ENCODE results near the gene POLR2E.

POLR2E gene

GRCh38 chr19:1125601-1126467, 30.7 kb upstream of the POLR2E start:
- no peaks in the 10 kb centered on the region for H3K9me3 ChIP-seq

DNA sequence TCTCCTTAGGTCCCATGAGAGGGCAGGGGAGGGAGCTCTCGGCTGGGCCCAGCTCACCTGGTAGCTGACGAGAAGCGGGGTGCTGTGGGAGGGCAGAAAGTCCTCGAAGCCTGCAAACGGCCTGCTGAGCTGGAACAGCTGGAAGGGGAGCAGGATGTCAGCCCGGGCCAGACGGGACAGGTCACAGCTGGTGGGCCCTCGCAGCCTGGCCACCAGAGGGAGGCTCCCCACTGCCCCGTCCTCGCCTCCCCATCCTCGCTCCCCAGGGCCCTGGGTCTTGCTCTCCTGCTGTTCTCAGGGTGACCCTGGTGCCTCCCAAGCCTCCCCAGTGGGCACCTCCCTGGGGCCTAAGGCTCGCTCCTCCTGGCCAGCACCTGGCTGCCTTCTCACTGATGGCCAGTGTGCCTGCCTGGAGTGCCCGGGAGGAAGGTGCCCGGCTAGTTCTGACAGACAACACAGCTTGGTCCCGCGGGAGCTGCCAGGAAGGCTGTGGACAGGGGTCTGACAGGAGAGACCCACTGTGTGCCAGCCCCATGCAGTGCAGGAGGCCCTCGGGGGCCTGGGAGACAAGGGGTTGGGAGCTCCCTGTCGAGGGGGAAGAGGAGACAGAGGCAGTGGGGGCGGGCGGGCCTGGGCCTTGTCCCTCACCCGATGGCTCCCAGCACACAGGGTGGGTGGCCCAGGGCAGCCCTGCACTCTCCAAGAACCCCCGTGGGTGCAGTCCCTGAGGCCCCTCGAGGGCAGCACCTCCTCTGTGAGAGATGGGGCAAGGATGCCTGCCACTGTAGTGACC, 28.9 kb upstream of the POLR2E start:
- Histone ChIP-seq H3K4me3 (ENCODE audit: low read depth in 1 of 2, low read length in 1 of 2) (no peak overlapping the region), H3K36me3 (peaks cover 98% of the 10 kb centered on the region), H3K27ac (peak overlapping the region; percentile 13), H3K4me1 (ENCODE audit: control insufficient read depth in 1 of 2, insufficient read depth in 1 of 2, low read depth in 1 of 2, low read length in 1 of 2) (peaks cover 0 to 10% of the 10 kb centered on the region in 2 experiments), H3K27me3 (no peaks in the 10 kb centered on the region), H3K9me3 (no peaks in the 10 kb centered on the region)
- TF ChIP-seq, protein P1, sequence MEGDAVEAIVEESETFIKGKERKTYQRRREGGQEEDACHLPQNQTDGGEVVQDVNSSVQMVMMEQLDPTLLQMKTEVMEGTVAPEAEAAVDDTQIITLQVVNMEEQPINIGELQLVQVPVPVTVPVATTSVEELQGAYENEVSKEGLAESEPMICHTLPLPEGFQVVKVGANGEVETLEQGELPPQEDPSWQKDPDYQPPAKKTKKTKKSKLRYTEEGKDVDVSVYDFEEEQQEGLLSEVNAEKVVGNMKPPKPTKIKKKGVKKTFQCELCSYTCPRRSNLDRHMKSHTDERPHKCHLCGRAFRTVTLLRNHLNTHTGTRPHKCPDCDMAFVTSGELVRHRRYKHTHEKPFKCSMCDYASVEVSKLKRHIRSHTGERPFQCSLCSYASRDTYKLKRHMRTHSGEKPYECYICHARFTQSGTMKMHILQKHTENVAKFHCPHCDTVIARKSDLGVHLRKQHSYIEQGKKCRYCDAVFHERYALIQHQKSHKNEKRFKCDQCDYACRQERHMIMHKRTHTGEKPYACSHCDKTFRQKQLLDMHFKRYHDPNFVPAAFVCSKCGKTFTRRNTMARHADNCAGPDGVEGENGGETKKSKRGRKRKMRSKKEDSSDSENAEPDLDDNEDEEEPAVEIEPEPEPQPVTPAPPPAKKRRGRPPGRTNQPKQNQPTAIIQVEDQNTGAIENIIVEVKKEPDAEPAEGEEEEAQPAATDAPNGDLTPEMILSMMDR (IDR thresholded peaks at IDR 0.05) = no peak

More at GRCh38 chr19:1125601-1126467, 30.7 kb upstream of the POLR2E start:
- Histone ChIP-seq H3K27ac (peak overlapping the region; percentile 49), H3K4me3 (ENCODE audit: low read depth in 1 of 2, low read length in 1 of 2) (no peak overlapping the region), H3K36me3 (peaks cover 97% of the 10 kb centered on the region), H3K4me1 (ENCODE audit: control insufficient read depth in 1 of 2, insufficient read depth in 1 of 2, low read depth in 1 of 2, low read length in 1 of 2) (peaks cover 14 to 27% of the 10 kb centered on the region in 2 experiments), H3K27me3 (no peaks in the 10 kb centered on the region)
- TF ChIP-seq, protein P1 (IDR thresholded peaks at IDR 0.05) = no peak

DNA sequence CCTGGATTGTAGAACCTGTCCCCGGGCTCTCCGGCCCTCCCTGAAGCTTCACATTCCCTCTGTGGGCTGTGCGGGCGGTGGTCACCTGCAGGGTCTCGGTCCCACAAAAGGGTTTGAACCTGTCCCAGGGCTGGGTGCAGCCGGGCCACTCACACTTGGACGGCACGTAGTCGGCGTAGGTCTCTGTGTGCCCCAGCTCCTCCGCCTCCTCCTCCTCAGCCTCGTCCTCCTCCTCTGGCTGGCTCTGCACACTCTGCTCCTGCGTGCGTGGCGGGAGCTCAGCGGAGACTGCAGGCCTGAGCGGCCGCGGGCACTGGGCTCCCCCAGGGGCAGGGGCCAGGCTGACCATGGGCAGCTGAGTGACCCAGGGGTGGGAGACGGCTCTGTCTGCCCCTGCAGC, 28.2 kb upstream of the POLR2E start:
- Histone ChIP-seq H3K4me1 (ENCODE audit: control insufficient read depth in 1 of 2, insufficient read depth in 1 of 2, low read depth in 1 of 2, low read length in 1 of 2) (peaks cover 0 to 5% of the 10 kb centered on the region in 2 experiments), H3K27me3 (no peaks in the 10 kb centered on the region), H3K4me3 (ENCODE audit: low read depth in 1 of 2, low read length in 1 of 2) (no peak overlapping the region), H3K36me3 (peaks cover 100% of the 10 kb centered on the region), H3K9me3 (no peaks in the 10 kb centered on the region), H3K27ac (peak overlapping the region; percentile 13)
- TF ChIP-seq, protein P1 (IDR thresholded peaks at IDR 0.05) = no peak

DNA sequence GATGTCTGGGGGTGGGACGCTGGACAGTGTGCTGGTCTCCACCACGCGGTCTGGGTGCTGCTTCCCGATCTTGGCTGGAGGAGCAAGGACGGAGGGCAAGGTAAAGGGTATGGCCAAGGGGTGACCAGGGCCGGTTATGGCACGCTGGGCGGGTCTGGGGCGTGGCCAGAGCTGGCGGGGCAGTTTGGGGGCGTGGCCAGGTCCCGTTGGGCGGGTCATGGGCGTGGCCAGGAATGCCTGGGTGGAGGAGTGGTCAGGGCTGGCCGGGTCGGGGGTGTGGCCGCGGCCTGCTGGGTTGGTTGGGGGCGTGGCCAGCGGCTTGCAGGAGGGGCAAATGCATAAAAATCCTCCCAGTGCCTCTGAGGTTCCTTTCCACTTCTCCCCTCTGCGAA, 27.8 kb upstream of the POLR2E start:
- Histone ChIP-seq H3K27ac (no peak overlapping the region), H3K36me3 (peaks cover 100% of the 10 kb centered on the region), H3K27me3 (no peaks in the 10 kb centered on the region), H3K4me3 (ENCODE audit: low read depth in 1 of 2, low read length in 1 of 2) (no peak overlapping the region), H3K4me1 (ENCODE audit: control insufficient read depth in 1 of 2, insufficient read depth in 1 of 2, low read depth in 1 of 2, low read length in 1 of 2) (peaks cover 0 to 3% of the 10 kb centered on the region in 2 experiments), H3K9me3 (no peaks in the 10 kb centered on the region)
- TF ChIP-seq, protein P1 (IDR thresholded peaks at IDR 0.05) = no peak

- TF ChIP-seq, protein P1 (IDR thresholded peaks at IDR 0.05) = no peak
- Histone ChIP-seq H3K27ac (no peak overlapping the region), H3K4me1 (ENCODE audit: control insufficient read depth in 1 of 2, insufficient read depth in 1 of 2, low read depth in 1 of 2, low read length in 1 of 2) (peaks cover 0 to 3% of the 10 kb centered on the region in 2 experiments), H3K9me3 (no peaks in the 10 kb centered on the region), H3K27me3 (no peaks in the 10 kb centered on the region), H3K4me3 (ENCODE audit: low read depth in 1 of 2, low read length in 1 of 2) (no peak overlapping the region), H3K36me3 (peaks cover 100% of the 10 kb centered on the region)
These were observed 27.1 kb upstream of the POLR2E start for GRCh38 chr19:1122021-1122971.
